ENCODE data around the gene RNF115.

RNF115 gene

DNA sequence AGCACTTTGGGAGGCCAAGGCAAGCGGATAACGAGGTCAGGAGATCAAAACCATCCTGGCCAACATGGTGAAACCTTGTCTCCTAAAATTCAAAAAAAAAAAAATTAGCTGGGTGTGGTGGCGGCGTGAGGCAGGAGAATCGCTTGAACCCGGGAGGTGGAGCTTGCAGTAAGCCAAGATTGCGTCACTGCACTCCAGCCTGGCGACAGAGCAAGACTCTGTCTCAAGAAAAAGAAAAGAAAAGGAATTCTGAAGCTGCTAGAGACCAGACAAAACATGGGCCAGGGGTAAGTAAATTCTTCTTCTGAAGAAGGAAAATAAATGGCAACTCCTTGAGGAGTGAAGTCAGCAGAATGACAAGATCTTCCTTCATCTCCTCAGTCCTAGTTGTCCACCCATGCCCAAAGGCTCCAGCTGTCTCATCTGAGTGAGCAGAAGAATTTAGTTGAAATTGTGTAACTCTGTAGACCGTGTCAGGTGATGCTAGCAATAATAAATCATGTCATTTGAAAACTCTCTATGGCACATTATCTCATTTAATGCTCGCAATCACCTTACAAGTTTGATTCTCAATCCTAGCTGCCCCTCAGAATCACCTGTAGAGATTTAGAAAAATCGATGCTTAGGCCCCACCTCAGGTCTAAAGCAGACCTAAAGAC lies 131.0 kb downstream of the RNF115 start:
- no peak for DNase-seq

DNA sequence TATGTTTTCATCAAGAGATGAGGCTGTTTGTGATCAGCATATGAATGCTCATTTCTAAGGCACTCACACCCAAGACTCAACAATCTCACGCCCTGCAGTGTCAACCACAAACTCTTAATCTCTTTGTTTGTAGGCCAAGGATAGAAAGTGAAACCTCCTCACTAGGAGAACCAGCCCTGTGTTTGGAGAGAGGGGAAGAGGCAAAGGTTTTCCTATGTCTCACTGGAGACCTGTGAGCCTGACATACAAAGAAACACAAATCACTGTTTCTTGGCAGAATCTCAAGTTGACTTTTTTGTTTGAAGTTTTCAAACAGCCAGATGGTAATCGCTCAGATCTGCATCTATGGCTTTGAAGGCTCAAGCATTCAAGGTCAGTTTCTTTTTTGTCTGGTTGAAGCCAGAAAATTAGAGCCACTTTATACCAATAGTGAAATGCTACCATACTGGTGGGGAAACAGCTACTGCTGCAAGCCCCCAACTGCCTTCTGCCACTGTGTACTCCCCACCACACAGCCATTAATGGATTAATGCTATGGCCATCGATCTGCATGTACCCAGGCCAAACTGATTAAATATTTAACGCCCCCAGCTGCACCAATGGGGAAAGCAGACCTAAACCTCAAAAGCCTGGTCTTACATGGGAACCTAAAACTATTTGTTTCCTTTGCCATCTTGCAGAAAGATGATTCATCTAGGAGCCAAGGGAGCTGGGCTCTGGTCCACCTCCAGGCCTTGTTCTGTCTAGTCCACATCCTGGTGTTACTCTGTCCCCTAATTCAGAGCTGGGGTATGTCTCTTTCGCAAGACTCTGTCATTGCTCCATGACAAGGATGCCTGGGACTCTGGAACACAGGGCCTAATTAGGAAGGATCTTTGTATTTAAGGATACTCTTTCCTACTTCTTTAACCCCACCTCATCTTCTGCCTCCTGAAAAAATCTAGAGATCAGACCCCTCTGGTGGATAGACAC lies 133.0 kb downstream of the RNF115 start:
- no peak for DNase-seq

DNA sequence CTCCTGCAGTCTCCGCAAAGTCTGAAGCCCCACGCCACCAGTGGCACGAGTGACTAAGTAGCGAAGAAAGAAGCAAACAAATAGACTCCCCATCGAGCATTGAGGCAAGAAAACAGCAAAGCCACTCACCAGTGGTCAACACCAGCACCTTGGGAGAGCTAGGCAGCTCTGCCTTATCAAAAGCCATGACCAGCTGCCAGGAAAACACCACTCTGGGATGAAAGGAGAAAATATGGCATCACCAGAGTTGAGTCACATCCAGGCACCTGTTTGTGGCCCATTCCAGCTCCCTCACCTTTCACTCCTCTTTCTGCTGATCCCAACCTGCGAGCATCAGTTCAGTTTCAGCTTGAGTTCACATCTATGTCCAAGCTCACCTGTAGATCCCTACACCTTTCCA lies 134.0 kb downstream of the RNF115 start:
- DNase-seq: no peak

DNA sequence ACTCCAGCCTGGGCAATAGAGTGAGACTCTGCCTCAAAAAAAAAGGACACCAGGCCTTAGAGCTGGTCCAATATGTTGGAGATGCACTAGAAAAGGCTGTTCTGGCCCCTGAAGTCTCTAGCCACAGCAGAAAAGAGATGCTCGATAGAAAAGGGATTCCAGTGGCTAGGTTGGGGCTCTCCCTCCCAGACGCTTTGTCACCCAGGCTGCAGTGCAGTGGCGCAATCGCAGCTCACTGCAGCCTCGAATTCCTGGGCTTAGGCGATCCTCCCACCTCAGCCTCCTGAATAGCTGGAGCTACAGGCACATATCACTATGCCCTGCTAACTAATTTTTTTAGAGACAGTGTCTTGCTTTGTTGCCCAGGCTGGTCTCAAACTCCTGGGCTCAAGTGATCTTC lies 135.0 kb downstream of the RNF115 start:
- no peak for DNase-seq

All from stimulated activated CD4-positive, alpha-beta T cell treated with anti-CD3 and anti-CD28 coated beads, Interleukin-4, amount 100 ng/mL, for 1 hour (primary cell).